Right hindlimb (tissue), 1 donor: ENCODE data around the gene LCE2A.

ENCODE experiments used
- DNase-seq: peaks from one replicate; pipeline ENCODE4 v3.0.0-alpha.2; 2018

Gene LCE2A

GRCh38 chr1:152743371-152744145, 45.4 kb downstream of the LCE2A start:
- no peak for DNase-seq

GRCh38 chr1:152745289-152745704, 47.2 kb downstream of the LCE2A start:
- DNase-seq: no peak

- DNase-seq: no peak
Observed at GRCh38 chr1:152745765-152746444, 47.8 kb downstream of the LCE2A start.

GRCh38 chr1:152747831-152748230, 49.7 kb downstream of the LCE2A start:
- no peak for DNase-seq
